Panc1 (cell line): Measurements from ENCODE around the gene DYNC2I2.

Experiments
- CTCF ChIP-seq: fragments of 450-650 bp; IDR thresholded peaks from 2 replicates; pipeline ENCODE4 v1.5.1; 2017; ENCODE audit warnings: mild to moderate bottlenecking
- REST ChIP-seq, 2 experiments: IDR thresholded peaks; 2 replicates each; pipeline ENCODE4 v1.6.1; 2011 to 2012; ENCODE audit warnings: low read depth in 2 of 2, control low read depth in 1 of 2, low read length in 1 of 2, mild to moderate bottlenecking in 1 of 2, moderate library complexity in 1 of 2; ENCODE audit not compliant: insufficient read depth in 1 of 2

DNA sequence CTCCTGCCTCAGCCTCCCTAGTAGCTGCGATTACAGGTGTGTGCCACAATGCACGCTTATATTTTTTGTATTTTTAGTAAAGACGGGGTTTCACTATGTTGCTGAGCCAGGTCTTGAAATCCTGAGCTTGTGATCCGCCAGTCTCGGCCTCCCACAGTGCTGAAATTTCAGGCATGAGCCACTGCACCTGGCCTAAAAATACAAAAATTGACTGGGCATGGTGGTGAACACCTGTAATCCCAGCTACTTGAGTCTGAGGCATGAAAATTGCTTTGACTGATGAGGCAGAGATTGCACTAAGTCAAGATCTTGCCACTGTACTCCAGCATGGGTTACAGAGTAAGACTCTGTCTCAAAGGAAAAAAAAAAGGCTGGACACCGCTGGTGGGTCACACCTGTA is 13.1 kb upstream of the DYNC2I2 start:
- TF ChIP-seq REST (IDR thresholded peaks at IDR 0.05; ENCODE audit: insufficient read depth in 1 of 2, low read depth in 2 of 2, low read length in 1 of 2) (no peak), CTCF (no peak)
